ENCODE measurements around the gene LCN15. TPM values are rescaled to one million over a fixed set of nuclear protein-coding genes. Genes with fewer than 3 reads are reported as not detected.

LCN15 gene
- total and polyA plus RNA-seq, 2 of the 13 experiments (the other 11 are each of a cell fraction or from before 2014, with no cell fraction given) = 1.3 to 53.7 TPM

GRCh38 chr9:136799079-136799853, 34.9 kb upstream of the LCN15 start (continued):
- TF ChIP-seq AHDC1 (CRISPR knock-in tag; IDR thresholded peaks at IDR 0.05; ENCODE audit: borderline replicate concordance) (no peak), ZFP62 (CRISPR knock-in tag; IDR thresholded peaks at IDR 0.05) (no peak), EHMT2 (IDR thresholded peaks at IDR 0.05; ENCODE audit: borderline replicate concordance, low read depth, low read length) (no peak), ZNF572 (CRISPR knock-in tag; IDR thresholded peaks at IDR 0.05) (no peak), ZNF850 (CRISPR knock-in tag; conservative IDR thresholded peaks at IDR 0.05) (no peak; the same call in 1 of the 2 replicates), SNRNP70 (IDR thresholded peaks at IDR 0.05; ENCODE audit: low read depth, low read length) (no peak), ZNF782 (CRISPR knock-in tag; IDR thresholded peaks at IDR 0.05; ENCODE audit: borderline replicate concordance) (no peak; the same call in 1 of the 2 replicates), NFE2L1 (CRISPR knock-in tag; IDR thresholded peaks at IDR 0.05; ENCODE audit: borderline replicate concordance) (no peak; the same call in 1 of the 2 replicates), REXO4 (CRISPR knock-in tag; IDR thresholded peaks at IDR 0.05; ENCODE audit: borderline replicate concordance) (no peak), BRCA1 (CRISPR knock-in tag; IDR thresholded peaks at IDR 0.05) (peak; percentile 83), FUBP1 (CRISPR knock-in tag; IDR thresholded peaks at IDR 0.05; ENCODE audit: borderline replicate concordance) (no peak), GFI1 (CRISPR knock-in tag; IDR thresholded peaks at IDR 0.05; ENCODE audit: borderline replicate concordance) (no peak), PHB2 (IDR thresholded peaks at IDR 0.05; ENCODE audit: partially characterized antibody) (no peak), HOXA5 (CRISPR knock-in tag; IDR thresholded peaks at IDR 0.05) (0 out of 2 replicates have a peak, but pooled peaks have one; percentile 61), MIXL1 (CRISPR knock-in tag; IDR thresholded peaks at IDR 0.05) (peak; percentile 90), ZKSCAN8 (CRISPR knock-in tag; IDR thresholded peaks at IDR 0.05; ENCODE audit: borderline replicate concordance) (no peak), ZNF703 (CRISPR knock-in tag; IDR thresholded peaks at IDR 0.05; ENCODE audit: borderline replicate concordance) (peak; percentile 74; the same call in 1 of the 2 replicates), ZNF207 (IDR thresholded peaks at IDR 0.05; ENCODE audit: borderline replicate concordance) (no peak), LCORL (IDR thresholded peaks at IDR 0.05) (no peak), LCORL (CRISPR knock-in tag; IDR thresholded peaks at IDR 0.05) (peak; percentile 77), DRAP1 (CRISPR knock-in tag; IDR thresholded peaks at IDR 0.05) (peak; percentile 88), IRF2 (CRISPR knock-in tag; IDR thresholded peaks at IDR 0.05) (peak; percentile 81)
